Measurements from ENCODE around the gene HABP2. TPM values are rescaled to one million over a fixed set of nuclear protein-coding genes. Genes with fewer than 3 reads are reported as not detected.

Gene HABP2
- total RNA-seq, 6 experiments from 2014 or later = not detected

DNA sequence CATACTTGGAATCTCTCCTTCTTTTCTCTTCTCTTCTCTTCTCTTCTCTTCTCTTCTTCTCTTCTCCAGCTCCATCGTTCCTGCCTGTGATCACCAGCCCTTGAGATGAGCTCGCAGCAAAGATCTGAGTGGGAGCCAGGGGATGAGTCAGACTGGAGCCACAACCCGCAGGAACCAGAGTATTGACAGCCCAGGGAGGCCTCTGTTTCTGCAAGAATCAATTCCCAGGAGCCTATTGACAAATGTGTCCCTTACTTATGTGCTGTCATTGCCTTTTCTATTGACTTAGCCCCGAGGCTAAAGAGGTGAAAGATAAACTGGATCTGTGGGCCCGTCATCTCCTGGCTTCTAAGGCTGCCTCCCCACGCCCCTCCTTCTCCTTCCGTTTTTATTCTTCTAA lies 13.1 kb upstream of the HABP2 start:
- Mint-ChIP-seq H3K27ac (no peak overlapping the region; the same call in 1 of the 2 replicates), H3K4me1 (ENCODE audit: low read depth) (peaks cover 32% of the 10 kb centered on the region), H3K4me3 (peak overlapping the region; percentile 52), H3K9me3 (no peaks in the 10 kb centered on the region), H3K36me3 (ENCODE audit: low read depth) (no peaks in the 10 kb centered on the region), H3K27me3 (ENCODE audit: insufficient read depth) (peaks cover 18% of the 10 kb centered on the region)
- TF ChIP-seq, protein P1, sequence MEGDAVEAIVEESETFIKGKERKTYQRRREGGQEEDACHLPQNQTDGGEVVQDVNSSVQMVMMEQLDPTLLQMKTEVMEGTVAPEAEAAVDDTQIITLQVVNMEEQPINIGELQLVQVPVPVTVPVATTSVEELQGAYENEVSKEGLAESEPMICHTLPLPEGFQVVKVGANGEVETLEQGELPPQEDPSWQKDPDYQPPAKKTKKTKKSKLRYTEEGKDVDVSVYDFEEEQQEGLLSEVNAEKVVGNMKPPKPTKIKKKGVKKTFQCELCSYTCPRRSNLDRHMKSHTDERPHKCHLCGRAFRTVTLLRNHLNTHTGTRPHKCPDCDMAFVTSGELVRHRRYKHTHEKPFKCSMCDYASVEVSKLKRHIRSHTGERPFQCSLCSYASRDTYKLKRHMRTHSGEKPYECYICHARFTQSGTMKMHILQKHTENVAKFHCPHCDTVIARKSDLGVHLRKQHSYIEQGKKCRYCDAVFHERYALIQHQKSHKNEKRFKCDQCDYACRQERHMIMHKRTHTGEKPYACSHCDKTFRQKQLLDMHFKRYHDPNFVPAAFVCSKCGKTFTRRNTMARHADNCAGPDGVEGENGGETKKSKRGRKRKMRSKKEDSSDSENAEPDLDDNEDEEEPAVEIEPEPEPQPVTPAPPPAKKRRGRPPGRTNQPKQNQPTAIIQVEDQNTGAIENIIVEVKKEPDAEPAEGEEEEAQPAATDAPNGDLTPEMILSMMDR (IDR thresholded peaks at IDR 0.05) = no peak
- DNase-seq = peak; percentile 59

DNA sequence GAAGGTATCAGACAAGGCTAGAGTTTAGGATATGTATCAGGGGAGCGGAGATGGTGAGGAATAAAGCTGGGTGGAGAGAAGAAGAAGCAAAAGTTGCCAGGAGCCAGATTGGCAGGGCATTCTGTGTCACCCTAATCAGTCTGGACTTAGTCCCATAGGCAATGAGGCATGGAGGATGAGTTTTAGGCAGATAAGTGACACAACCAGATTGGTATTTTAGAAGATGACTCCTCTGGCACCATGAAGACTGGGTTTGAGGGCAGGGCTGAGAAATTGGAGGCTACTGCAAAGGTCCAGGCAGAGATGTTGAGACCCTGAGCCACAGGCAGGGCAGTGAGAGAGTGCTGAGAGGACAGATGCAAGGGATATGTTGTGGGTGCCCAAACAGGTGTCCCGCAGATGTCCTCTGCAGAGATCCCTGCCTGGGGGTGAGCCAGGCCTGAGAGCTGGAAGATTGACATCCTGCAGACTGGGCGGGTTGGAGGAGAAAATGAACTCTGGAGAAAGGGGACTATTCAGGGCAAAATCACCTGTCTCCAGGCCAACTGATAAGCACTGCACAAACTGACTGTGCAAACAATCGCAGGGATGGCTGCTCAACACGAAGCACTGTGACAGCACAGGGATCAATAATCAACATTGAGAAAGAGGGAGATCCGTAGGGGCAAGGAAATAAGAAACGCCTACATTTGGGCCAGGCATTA lies 11.9 kb upstream of the HABP2 start:
- Mint-ChIP-seq H3K4me1 (ENCODE audit: low read depth) (peaks cover 32% of the 10 kb centered on the region), H3K27ac (no peak overlapping the region), H3K4me3 (no peak overlapping the region), H3K9me3 (no peaks in the 10 kb centered on the region), H3K36me3 (ENCODE audit: low read depth) (no peaks in the 10 kb centered on the region), H3K27me3 (ENCODE audit: insufficient read depth) (peaks cover 23% of the 10 kb centered on the region)
- TF ChIP-seq, protein P1 (IDR thresholded peaks at IDR 0.05) = no peak
- DNase-seq = peak; percentile 32

DNA sequence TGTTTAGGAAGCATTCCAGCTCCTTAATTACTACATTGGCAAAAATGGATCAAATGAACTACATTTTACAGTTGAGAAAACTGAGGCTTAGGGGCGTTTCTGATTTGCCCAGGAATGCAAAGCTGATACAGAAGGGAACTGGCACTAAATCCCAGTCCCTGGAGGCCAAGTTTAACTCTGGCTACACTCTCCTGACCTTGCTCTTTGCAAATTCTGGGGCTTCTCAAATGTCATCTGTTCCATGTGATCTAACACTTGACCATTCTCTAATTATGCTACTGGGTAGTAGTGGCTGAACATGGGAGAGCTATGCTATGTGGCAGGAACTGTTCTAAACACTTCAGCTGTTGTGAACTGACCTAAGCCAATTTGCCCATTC lies 11.3 kb upstream of the HABP2 start:
- no peak overlapping the region for H3K4me3 Mint-ChIP-seq
- no peaks in the 10 kb centered on the region for H3K9me3 Mint-ChIP-seq
- DNase-seq = no peak
- no peak overlapping the region for H3K27ac Mint-ChIP-seq
- TF ChIP-seq, protein P1 (IDR thresholded peaks at IDR 0.05) = no peak
- peaks cover 24% of the 10 kb centered on the region for H3K27me3 Mint-ChIP-seq (ENCODE audit: insufficient read depth)
- no peaks in the 10 kb centered on the region for H3K36me3 Mint-ChIP-seq (ENCODE audit: low read depth)
- peaks cover 32% of the 10 kb centered on the region for H3K4me1 Mint-ChIP-seq (ENCODE audit: low read depth)

DNA sequence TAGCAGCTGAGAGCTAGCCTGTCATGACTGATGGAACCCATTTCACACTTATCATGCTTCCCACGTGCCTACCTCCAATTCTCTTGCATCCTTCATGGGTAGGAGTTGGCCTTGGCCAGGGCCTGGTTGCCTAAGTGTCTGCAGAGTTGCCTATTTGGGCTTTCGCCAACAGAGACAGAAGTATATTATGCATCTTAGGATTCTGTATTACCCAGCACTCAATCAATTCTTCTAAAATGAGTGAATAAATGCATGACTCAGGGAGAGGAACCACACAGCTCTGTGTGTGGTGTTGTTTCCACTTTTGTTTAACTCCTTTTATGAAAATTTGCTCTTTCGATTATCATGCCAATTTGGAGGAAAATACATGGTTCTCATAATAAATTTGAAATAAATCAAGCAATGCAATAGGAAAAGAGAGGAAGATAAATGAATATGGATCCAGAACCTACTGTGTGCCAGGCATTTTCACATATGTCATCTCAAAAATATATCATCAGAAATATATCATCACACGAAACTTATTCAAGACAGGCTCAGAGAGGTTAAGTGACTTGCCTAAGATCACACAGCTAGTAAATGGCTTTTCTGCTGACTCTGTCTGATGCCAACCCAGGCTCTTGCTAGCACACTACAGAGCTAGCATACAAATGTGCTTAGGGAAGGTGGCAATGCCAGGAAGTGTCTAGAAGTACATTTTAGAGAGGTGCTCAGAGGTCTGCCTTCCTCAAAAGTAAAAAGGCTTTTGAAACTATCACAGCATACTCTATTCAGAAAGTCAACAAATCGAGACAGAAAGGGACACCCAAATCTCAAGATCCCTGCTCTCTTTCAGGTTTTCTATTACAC lies 9.5 kb upstream of the HABP2 start:
- no peak overlapping the region for H3K27ac Mint-ChIP-seq
- peaks cover 32% of the 10 kb centered on the region for H3K4me1 Mint-ChIP-seq (ENCODE audit: low read depth)
- no peaks in the 10 kb centered on the region for H3K9me3 Mint-ChIP-seq
- no peak overlapping the region for H3K4me3 Mint-ChIP-seq
- TF ChIP-seq, protein P1 (IDR thresholded peaks at IDR 0.05) = no peak
- H3K36me3 Mint-ChIP-seq (ENCODE audit: low read depth) = no peaks in the 10 kb centered on the region
- H3K27me3 Mint-ChIP-seq (ENCODE audit: insufficient read depth) = peaks cover 23% of the 10 kb centered on the region
- no peak for DNase-seq

DNA sequence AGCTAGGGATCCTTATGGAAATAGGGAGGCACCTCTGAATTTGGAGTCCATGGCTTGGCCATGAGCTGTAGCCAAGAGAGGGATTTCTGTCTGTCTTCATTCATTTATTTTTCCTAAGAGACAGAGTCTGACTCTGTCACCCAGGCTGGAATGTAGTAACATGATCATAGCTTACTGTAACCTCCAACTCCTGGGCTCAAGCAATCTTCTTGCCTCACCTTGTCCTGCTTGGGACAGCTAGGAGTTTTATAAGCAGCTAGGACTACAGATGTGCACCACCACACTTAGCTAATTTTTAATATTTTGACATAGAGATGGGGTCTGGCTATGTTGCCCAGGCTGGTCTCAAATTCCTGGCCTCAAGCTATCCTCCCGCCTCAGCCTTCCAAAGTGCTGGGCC lies 8.5 kb upstream of the HABP2 start:
- Mint-ChIP-seq H3K9me3 (no peaks in the 10 kb centered on the region), H3K4me1 (ENCODE audit: low read depth) (peaks cover 22% of the 10 kb centered on the region), H3K27me3 (ENCODE audit: insufficient read depth) (peaks cover 24% of the 10 kb centered on the region), H3K4me3 (no peak overlapping the region), H3K27ac (no peak overlapping the region), H3K36me3 (ENCODE audit: low read depth) (no peaks in the 10 kb centered on the region)
- no peak for DNase-seq
- TF ChIP-seq, protein P1 (IDR thresholded peaks at IDR 0.05) = no peak
